GM21515 (cell line): Measurements from ENCODE around the gene SLC9A2.

Experiments used
- ATAC-seq: cut with Tn5 transposase; IDR thresholded peaks from one replicate; pipeline ENCODE4 v1.9.1; 2021; ENCODE audit not compliant: unreplicated experiment

Gene SLC9A2

DNA sequence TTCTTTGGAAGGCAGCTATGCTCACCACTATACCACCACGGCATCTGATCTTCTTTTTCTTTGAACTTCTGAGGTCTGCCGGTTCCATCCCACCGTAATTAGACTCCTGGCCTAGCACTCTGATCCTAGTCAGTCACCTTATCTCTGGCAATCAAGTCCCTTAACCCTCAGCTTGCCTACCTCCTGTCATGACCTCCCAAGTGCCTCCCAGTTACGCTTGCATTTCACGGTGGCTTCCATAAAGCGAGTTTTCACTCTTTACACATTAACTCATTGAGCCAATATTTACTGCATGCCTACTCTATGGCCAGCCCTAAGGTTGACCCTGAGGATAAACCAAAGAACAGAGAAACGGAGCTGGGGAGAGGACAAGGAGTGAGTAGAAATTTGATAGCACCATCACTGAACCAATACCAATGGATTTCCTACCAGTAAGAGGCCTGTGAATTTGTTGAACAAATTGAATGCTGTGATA lies 104.7 kb downstream of the SLC9A2 start:
- ATAC-seq = no peak

DNA sequence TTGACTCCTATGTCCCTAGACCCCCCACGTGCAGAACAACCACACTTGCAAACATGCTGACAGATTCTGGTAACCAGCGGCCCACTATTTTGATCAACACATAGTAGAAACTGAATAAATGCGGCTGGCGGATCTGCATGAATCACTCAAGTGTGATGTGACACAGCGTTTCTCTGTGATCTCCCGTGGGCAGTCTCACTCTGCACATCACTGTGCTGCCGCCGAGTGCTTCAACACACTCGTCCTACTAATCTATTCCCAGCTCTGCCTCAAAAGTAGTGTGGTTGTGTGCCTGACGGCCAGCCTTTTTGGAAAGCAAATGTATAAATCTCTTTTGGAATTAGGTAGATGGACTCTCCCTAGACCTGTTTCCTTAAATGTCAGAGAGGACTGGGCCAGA lies 105.2 kb downstream of the SLC9A2 start:
- no peak for ATAC-seq

DNA sequence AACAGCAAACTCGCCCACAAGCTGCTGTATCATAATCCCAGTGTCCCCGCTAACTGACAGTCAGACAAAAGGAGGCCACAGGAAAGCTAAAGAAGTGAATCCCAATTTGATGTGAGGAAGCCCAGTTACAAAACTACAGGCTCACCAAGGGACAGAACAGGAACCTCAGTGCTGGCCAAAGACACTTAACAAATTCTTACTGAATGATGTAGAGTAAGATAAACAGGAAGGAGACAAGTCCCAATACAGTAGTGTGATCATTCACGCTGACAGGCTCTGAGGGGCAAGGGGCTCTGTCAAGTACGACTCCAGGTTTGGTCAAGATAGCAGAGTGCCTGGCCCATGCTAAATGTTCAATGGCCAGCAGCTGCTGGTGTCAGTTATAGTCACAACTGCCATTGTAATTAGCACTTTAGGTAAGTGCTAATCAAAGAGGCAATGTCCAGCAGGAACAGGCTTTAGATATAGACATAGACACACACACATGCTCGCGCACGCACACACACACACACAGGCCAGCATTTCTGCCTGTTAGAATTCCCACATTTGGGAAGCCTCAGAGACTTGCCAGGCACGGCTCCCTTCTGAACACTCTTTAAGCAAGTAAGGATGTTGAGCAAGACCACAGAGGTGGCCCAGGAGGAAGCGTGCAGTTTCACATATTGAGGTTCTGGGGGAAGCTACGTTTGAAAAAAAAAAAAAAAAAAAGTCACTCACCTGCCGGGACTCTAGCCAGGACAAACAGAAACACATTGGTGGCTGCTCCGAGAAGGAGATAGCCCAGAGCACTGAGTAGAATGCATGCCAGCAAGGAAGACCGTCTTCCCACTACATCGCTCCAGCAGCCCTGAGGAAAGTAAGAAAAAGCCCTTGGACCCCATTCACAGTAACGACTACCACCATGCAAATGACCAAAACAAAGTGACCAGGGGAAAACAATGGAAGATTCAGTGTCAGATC lies 107.1 kb downstream of the SLC9A2 start:
- no peak for ATAC-seq

DNA sequence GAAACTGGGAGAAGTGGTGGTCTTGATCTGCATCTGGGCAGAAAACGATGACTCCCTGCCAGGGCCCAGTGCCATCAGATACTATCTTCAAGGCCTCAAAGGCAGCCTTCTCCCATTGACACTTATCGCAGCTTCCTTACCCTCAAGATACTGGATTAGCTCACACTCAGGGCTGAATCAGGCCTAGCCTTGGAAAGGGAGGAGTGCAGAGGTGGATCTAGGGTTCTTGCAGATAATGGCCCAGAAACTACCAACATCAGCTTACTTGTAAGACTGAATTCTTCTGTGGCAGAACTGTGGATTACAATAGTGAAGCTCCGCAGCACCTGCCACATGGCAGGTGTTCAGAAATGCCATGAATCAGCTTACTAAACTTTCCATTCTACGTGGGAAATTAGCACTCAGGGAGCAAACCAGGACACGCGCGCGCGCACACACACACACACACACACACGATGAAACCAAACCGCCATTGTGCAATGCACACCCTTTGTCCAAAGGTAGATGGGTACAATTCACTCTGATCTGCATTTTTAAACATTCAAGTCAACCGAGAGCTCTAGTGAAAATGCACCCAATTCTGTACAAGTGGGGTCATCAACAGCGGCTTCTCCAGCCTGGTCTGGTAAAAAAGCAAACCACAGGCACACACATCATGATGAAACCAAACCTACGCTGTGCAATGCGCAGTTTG lies 116.2 kb downstream of the SLC9A2 start:
- no peak for ATAC-seq

DNA sequence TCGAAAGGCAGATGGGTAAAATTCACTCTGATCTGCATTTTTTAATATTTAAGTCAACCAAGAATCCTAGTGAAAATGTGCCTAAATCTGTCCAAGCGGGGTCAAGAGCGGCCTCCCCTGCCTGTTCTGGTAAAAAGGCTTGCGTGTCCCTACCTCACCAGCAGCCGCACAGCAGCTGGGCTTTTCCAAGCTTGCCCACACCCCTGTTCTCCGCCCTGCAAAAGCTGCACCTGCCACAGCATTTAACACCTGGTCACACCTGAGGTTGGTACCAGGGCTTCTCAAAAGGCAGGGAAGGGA lies 116.7 kb downstream of the SLC9A2 start:
- ATAC-seq = peak; percentile 15

DNA sequence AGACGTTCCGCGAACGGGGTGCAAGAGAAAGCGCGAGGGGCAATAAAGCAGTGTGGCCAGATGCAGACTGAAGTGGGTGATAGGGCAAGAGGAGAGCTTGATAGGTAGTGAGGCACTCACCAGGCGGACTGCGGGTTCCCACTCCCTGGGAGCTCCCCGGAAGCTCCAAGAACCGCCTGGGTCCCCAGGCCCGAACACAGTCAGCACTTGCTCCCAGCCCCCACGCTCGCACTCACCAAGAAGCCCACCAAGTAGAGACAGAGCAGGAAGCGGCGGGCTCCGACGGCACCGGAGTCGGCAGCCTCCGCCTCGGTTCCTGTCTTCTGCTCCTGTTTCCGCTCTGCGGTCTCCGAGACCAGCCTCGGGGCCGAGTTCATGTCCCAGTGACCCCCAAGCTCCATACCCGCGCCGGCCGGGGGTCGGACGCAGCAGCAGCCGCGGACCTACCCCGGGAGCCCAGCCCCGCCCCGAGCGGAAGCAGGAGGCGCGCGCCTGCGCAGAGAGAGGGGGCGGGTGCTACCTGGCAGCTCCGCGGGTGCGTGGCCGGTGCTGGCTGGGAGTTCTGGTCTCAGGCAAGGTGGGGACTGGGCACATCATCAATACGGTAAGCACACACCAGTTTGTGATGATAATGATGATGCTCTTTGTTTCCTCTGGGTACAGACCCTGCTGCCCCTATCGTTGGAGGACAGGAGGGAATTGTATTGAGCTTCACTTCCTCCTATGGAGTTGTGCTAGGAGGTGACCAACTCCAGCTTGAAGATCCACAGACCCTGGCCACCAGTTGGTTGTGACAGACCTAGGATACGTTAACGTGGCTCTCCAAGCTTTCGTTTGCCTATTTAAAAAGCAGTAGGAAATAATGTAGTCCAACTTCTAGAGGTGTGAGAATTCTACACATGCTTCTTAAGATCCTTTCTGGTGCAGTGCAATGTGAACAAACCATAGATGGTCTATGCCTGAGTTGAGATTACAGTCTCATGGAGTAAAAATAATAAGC lies 117.4 kb downstream of the SLC9A2 start:
- peak; percentile 94 for ATAC-seq

DNA sequence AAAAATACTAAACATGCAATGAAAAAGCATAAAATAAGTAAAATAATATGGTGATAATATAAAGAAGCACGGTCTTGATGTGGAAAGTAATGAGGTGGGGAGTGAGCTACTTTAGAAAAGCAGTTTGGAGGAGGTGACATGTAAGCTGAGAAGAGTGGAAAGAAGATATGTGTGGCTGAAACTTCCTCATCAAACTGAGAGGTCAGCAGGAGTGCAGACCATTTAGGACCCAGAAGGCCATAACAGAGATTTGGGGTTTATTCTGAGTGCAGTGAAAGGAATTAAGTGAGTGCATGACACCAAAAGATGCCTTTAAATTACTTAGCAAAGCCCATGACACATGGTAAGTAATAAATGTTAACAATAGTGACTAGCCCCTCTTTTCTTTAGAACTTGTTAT lies 118.1 kb downstream of the SLC9A2 start:
- ATAC-seq = no peak

DNA sequence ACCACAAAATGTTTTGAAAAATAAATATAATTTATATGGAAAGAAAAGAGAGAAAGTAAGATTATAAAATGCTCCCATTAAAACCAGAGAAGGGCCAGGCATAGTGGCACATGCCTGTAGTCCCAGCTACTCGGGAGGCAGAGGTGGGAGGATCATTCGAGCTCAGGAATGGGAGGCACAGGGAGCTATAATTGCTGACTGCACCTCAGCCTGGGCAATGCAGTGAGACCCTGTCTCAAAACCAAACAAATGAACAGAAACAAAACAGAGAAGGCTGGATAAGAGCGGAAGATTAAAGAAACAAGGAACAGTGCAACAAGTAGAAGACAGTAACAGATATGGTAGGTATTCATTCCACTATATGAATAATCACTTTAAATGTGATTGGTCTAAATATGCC lies 123.9 kb downstream of the SLC9A2 start:
- ATAC-seq = no peak

DNA sequence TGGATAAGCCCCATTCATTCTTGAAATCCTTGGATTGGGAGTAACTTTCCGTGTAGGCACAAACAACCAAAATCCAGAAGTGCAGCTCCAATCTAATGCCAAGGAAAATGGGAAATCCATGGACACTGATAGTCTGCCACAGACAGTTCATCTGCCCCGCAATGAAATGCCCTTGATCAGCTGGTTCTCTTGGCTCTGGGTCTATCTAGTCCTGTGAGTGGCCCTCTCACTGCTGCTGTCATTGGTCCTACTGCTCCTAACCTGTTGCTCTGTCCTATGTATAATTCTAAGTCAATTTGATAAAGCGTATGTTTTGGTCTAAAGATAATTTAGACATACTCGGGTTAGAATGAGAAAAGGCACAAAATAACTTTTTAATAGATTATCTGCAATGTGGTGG lies 128.8 kb downstream of the SLC9A2 start:
- no peak for ATAC-seq

DNA sequence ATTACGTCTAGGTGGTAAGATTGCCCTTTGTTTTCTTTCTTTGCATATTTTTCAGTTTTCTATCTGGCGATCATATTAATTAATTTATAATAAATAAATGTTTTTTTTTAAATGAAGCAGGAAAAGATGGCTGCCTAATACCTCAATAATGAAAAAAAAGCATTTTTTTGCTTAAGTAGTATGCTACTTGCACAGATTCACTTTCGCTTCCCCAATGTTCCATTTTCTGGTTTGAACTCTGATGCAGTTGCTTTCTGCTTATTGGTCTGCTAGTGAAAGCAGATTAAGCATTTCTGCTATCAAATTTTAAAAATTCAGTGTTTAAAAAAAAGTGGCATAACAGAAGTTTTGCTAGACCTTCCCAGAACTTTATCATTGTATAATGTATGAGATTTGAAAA lies 130.6 kb downstream of the SLC9A2 start:
- ATAC-seq = peak; percentile 83

DNA sequence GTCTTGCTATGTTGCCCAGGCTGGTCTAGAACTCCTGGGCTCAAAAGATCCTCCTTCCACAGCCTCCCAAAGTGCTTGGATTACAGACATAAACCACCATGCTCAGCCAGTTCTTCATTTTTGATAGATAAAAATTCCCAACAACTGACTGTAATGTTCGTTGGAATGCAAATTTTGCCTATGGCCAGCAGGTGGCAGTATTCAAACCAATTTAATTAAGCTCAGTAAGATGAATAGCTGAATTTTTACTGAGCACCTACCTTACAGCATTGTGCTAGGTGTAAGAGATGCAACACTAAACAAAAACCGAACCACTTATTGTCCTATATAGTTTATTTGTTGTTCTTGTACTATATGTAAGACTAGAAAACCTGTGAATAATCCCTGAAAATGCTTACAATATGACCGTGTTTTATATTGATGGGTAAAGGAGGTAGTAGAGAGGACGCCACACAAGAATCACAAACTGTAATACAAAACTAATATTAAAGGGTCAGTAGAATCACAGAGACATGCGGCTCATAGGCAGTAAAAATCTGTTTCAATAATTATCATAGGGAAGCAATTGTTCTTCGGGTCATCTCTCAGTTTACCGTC lies 134.3 kb downstream of the SLC9A2 start:
- no peak for ATAC-seq

DNA sequence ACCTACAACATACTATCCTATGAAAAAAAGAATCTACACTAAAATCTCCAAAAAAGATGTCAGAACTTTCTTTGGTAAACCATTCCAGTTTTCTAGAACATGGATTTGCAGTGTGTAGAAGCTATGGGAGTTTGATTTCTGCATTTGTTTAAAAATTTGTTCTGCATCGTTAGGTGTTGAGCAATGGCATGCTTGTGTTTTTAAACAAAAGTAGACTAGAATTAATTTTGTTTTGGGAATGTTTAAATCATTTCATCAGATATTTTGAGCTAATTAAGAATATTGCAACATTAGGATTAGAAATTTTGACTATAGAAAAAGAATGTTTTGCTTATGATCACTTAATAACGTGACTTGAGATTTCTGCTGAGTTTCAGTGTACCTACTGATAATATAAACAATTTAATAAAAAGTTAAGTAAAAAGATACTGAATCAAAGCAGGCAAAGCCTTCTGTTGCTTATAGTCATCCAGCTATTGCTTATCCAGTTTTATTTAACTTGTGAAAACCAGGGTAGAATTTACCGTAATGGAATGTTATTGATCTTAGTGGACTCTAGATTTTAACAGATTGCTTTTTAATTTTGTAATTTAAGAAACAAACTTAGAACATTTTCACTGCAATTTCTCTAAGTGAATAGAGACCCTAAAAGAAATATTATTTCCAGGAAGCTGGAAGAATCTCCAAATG lies 135.2 kb downstream of the SLC9A2 start:
- ATAC-seq = no peak

DNA sequence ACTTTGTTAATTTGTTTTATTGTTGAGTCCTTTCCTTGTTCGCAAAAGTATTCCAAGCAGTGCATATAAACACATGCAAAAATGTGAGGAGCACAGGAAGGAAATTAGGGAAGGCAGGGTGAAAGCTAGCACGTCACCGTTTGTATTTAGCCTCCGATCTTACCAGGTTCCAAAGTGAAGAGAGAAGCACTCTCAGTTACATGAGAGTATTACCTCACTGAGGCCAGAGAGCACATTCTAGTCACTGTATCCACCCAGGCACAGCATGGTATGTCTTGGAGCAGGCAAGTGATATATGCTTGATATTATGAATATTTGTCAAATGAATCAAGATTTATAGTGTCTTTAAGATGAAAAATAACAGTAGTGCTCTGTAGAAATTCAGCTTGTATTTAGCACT lies 135.9 kb downstream of the SLC9A2 start:
- ATAC-seq = no peak

DNA sequence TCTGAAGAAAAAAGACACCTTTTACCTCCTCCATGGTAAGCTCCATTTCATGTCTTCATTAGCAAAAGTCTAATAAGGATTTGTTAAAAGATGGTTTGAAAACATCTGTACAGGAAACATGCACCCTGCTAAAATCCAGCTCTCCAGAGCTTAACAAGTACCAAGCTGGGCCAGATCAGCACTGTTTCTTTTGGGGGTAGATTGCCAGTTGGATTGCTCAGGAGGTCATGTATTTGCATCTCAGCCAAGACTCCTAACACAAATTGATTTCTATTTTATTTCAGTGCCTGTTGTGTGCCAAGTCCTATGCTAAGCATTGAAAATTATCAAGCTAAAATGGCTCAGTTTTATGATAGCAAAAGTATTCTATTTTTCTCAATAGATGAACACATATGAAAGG lies 139.1 kb downstream of the SLC9A2 start:
- no peak for ATAC-seq
